ENCODE results near the gene CRPPA. TPM values are rescaled to one million over a fixed set of nuclear protein-coding genes. Genes with fewer than 3 reads are reported as not detected.

CRPPA gene
- total RNA-seq, 2 experiments from 2014 or later: 0.58 to 0.60 TPM

- CTCF ChIA-PET: interaction anchor here (1.3 to 2.3 kb wide), 4 partner anchors 10 to 224 kb away, joined by 3 to 5 read pairs (median 5); no protein-coding TSS in a partner anchor
- H3K27ac Mint-ChIP-seq: peak overlapping the region; percentile 93
- peaks cover 26% of the 10 kb centered on the region for H3K4me1 Mint-ChIP-seq
- no peaks in the 10 kb centered on the region for H3K27me3 Mint-ChIP-seq
- peaks cover 11% of the 10 kb centered on the region for H3K9me3 Mint-ChIP-seq
- POLR2A ChIA-PET: interaction anchor here (0.6 to 1.3 kb wide), 2 partner anchors 43 to 145 kb away, joined by 4 to 6 read pairs; no protein-coding TSS in a partner anchor
- no peak for DNase-seq
- H3K4me3 Mint-ChIP-seq: peak overlapping the region; percentile 84
- H3K36me3 Mint-ChIP-seq (ENCODE audit: low read depth): peaks cover 7% of the 10 kb centered on the region
Measured at GRCh38 chr7:16419859-16420258, 1.5 kb downstream of the CRPPA start.

DNA sequence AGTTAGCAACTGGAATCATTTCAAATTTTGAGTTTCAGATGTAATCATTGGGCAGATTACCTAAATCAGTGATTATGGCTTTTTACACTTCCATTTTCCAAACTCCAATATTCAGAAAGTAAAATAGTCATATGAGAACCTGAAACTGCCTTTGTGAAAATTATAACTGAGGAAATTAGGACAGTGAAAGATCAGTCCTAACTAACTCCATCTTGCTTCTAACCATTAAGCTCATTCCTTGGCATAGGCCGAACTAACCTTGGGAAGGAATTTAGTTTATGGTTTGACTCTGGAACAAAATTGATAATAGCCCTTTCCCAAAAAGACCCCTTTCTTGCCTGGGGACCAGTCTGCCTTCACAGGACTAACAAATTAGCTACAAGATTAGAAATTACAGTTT lies 2.2 kb downstream of the CRPPA start:
- Mint-ChIP-seq H3K27me3 (no peaks in the 10 kb centered on the region), H3K9me3 (peaks cover 11% of the 10 kb centered on the region), H3K4me1 (peaks cover 26% of the 10 kb centered on the region), H3K27ac (no peak overlapping the region), H3K4me3 (peak overlapping the region; percentile 41), H3K36me3 (ENCODE audit: low read depth) (peaks cover 7% of the 10 kb centered on the region)
- ChIA-PET CTCF (no interaction called here), POLR2A (no interaction called here)
- no peak for DNase-seq

DNA sequence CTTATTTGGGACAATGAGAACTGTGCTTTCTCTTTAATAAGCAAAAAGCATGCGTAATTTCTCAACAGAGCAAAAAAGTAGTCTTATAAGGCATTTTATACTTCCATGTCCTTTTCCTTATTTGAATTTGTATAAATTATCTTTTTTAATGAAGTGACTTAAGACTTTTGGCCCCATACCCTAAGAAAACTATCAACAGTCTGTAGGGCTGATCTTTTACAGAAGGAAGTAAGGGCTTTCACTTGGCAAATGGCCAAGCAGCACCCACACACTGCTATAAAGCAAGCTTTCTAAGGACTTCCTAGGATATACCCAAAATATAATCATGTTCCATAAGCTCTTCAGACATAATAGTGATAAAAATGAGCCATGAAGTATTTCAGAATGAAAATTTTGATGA lies 3.4 kb downstream of the CRPPA start:
- H3K4me3 Mint-ChIP-seq: no peak overlapping the region
- no peak overlapping the region for H3K27ac Mint-ChIP-seq
- no peaks in the 10 kb centered on the region for H3K27me3 Mint-ChIP-seq
- DNase-seq: no peak
- H3K36me3 Mint-ChIP-seq (ENCODE audit: low read depth): peaks cover 5% of the 10 kb centered on the region
- CTCF ChIA-PET: no interaction called here
- POLR2A ChIA-PET: no interaction called here
- H3K4me1 Mint-ChIP-seq: peaks cover 26% of the 10 kb centered on the region
- H3K9me3 Mint-ChIP-seq: peaks cover 11% of the 10 kb centered on the region

- Mint-ChIP-seq H3K9me3 (peaks cover 11% of the 10 kb centered on the region), H3K27ac (peak overlapping the region; percentile 26), H3K36me3 (ENCODE audit: low read depth) (peaks cover 5% of the 10 kb centered on the region), H3K4me3 (no peak overlapping the region), H3K27me3 (no peaks in the 10 kb centered on the region), H3K4me1 (peaks cover 21% of the 10 kb centered on the region)
- POLR2A ChIA-PET: no interaction called here
- CTCF ChIA-PET: interaction anchor here (0.7 kb wide), 1 partner anchor 76 kb away, joined by 3 read pairs; no protein-coding TSS in a partner anchor
- DNase-seq: no peak
Measured at GRCh38 chr7:16416289-16417282, 4.8 kb downstream of the CRPPA start.

DNA sequence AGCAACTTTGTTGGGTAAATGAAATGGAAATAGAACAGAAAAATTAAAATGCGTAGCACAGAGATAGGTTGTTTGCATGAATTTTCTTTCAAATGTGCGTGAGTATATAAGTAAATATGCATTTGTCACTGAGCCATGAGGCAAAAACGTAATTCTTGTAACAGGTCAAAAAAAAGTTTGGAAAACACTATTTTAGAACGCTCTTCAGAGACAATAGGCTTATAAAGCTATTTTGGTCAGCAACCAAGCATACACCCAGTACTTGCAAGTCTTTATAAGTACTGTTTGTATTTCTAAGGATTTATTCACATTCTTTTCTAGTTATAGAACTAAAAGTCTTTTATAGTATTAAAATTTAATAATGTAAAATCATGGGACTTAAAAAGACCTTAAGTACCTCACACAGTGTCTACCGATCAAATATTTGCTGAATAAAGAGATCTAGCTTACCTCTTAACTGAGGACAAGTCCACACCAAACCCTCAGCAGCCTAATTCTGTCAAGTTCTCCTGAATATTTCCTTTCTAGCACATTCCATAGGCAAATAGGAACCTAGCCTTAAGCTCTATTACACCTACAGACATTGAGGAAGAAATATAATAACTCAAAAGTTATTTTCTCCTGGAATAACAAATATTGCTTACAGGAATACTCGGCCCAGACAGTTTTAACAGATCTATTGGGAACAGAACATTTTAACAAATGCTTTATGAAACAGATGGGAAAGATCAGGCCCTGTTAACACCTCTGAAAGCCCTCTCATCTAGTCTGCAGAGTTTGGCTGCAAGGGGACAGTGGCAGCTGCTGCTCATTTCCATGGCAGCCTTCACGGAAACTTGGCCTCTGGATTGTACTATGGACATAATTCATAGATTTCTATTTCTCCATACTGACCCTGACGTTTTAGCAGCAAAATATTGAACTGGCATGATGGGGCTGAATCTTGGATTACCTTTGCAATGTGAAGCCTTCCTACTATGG lies 8.8 kb downstream of the CRPPA start:
- no peak overlapping the region for H3K4me3 Mint-ChIP-seq
- H3K27me3 Mint-ChIP-seq: no peaks in the 10 kb centered on the region
- peaks cover 5% of the 10 kb centered on the region for H3K4me1 Mint-ChIP-seq
- ChIA-PET CTCF (no interaction called here), POLR2A (interaction anchor here (0.6 kb wide), 1 partner anchor 1145 kb away, joined by 3 read pairs; no protein-coding TSS in a partner anchor)
- DNase-seq: no peak
- no peaks in the 10 kb centered on the region for H3K36me3 Mint-ChIP-seq (ENCODE audit: low read depth)
- H3K9me3 Mint-ChIP-seq: peaks cover 5% of the 10 kb centered on the region
- no peak overlapping the region for H3K27ac Mint-ChIP-seq

GRCh38 chr7:16411391-16411790 lies 9.9 kb downstream of the CRPPA start:
- Mint-ChIP-seq H3K36me3 (ENCODE audit: low read depth) (no peaks in the 10 kb centered on the region), H3K9me3 (no peaks in the 10 kb centered on the region), H3K4me3 (no peak overlapping the region), H3K4me1 (no peaks in the 10 kb centered on the region), H3K27me3 (no peaks in the 10 kb centered on the region), H3K27ac (no peak overlapping the region)
- POLR2A ChIA-PET: no interaction called here
- no peak for DNase-seq
- CTCF ChIA-PET: no interaction called here

- CTCF ChIA-PET: interaction anchor here (0.7 to 1.0 kb wide), 2 partner anchors 11 to 134 kb away, joined by 3 to 5 read pairs; partner anchors contain the start of gene CRPPA
- no peak overlapping the region for H3K4me3 Mint-ChIP-seq
- POLR2A ChIA-PET: no interaction called here
Measured at GRCh38 chr7:16409777-16410176, 11.6 kb downstream of the CRPPA start.

DNA sequence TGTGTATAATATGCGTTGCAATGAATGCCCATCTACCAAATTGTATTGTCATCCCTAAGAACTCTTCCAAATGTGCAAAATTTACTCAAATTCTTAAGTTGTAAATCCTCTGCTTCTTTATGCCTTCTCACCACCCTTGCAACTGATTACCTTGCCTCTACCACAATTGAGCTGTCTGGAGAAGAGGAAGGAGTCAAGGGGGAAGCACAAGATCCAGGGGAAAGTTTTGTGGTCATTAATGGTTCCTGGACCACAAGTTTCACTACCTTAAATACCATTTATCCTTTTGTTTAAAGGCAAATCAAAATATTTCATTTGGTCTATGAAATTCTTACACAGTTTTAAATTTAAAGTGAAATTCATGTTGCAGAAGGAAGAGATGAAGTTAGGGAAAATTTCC lies 16.7 kb downstream of the CRPPA start:
- Mint-ChIP-seq H3K36me3 (ENCODE audit: low read depth) (peaks cover 7% of the 10 kb centered on the region), H3K4me1 (no peaks in the 10 kb centered on the region), H3K27me3 (no peaks in the 10 kb centered on the region), H3K9me3 (peaks cover 22% of the 10 kb centered on the region), H3K4me3 (no peak overlapping the region), H3K27ac (no peak overlapping the region)
- DNase-seq: no peak
- POLR2A ChIA-PET: no interaction called here
- CTCF ChIA-PET: no interaction called here

More at GRCh38 chr7:16409777-16410176, 11.6 kb downstream of the CRPPA start:
- Mint-ChIP-seq H3K36me3 (ENCODE audit: low read depth) (no peaks in the 10 kb centered on the region), H3K4me1 (no peaks in the 10 kb centered on the region), H3K9me3 (no peaks in the 10 kb centered on the region), H3K27ac (no peak overlapping the region), H3K27me3 (no peaks in the 10 kb centered on the region)
- DNase-seq: no peak

DNA sequence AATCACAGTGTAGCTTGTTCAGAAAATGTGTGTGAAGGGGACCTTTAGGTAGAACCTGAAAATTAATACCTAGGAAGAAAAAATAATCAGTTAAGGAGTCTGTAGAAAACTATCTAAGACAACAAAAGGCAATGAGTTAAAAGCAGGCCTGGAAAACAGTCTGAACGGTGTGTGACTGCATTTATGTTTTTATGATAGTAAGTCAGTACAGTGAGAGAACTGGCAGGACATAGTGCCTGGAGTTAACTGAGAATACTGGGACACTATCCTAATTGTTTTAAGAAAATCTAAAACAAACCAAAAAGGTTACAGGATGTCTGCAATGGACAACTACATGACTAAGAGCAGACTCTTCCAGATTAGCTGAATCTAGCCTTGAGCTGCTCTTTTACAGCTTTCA lies 17.9 kb downstream of the CRPPA start:
- H3K27ac Mint-ChIP-seq: no peak overlapping the region
- no peak overlapping the region for H3K4me3 Mint-ChIP-seq
- peaks cover 7% of the 10 kb centered on the region for H3K36me3 Mint-ChIP-seq (ENCODE audit: low read depth)
- H3K4me1 Mint-ChIP-seq: no peaks in the 10 kb centered on the region
- H3K9me3 Mint-ChIP-seq: peaks cover 26% of the 10 kb centered on the region
- ChIA-PET POLR2A (no interaction called here), CTCF (no interaction called here)
- H3K27me3 Mint-ChIP-seq: no peaks in the 10 kb centered on the region
- DNase-seq: no peak

DNA sequence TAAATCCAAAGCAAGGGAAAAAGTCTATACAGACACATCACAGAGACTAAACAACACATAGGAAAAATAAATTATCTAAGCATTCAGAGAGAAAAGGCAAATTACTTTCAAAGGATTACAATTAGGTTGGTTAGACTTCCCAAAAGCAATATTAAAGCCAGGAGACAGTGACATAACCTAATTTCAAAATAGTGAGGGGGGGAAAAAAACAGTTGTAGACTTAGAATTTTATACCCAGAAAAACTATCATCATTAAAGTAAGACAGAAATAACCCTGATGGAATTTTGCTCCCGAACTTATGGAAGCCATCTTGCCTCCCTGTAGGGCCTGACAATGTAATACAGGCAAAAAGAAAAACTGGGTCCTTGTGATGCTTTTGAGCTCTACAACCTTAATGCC lies 18.4 kb downstream of the CRPPA start:
- Mint-ChIP-seq H3K4me3 (no peak overlapping the region), H3K4me1 (no peaks in the 10 kb centered on the region), H3K27ac (no peak overlapping the region), H3K9me3 (peaks cover 29% of the 10 kb centered on the region), H3K36me3 (ENCODE audit: low read depth) (peaks cover 10% of the 10 kb centered on the region), H3K27me3 (no peaks in the 10 kb centered on the region)
- ChIA-PET POLR2A (no interaction called here), CTCF (no interaction called here)
- DNase-seq: no peak

- peaks cover 10% of the 10 kb centered on the region for H3K36me3 Mint-ChIP-seq (ENCODE audit: low read depth)
- CTCF ChIA-PET: no interaction called here
- no peaks in the 10 kb centered on the region for H3K27me3 Mint-ChIP-seq
- no peak overlapping the region for H3K4me3 Mint-ChIP-seq
- H3K27ac Mint-ChIP-seq: no peak overlapping the region
- DNase-seq: no peak
- H3K4me1 Mint-ChIP-seq: no peaks in the 10 kb centered on the region
- H3K9me3 Mint-ChIP-seq: peaks cover 32% of the 10 kb centered on the region
- POLR2A ChIA-PET: no interaction called here
Measured at GRCh38 chr7:16402091-16402490, 19.2 kb downstream of the CRPPA start.

GRCh38 chr7:16400893-16401275 lies 20.5 kb downstream of the CRPPA start:
- no peak overlapping the region for H3K4me3 Mint-ChIP-seq
- H3K36me3 Mint-ChIP-seq (ENCODE audit: low read depth): peaks cover 16% of the 10 kb centered on the region
- peaks cover 40% of the 10 kb centered on the region for H3K9me3 Mint-ChIP-seq
- no peak for DNase-seq
- POLR2A ChIA-PET: no interaction called here
- no peak overlapping the region for H3K27ac Mint-ChIP-seq
- CTCF ChIA-PET: no interaction called here
- H3K27me3 Mint-ChIP-seq: no peaks in the 10 kb centered on the region
- H3K4me1 Mint-ChIP-seq: peaks cover 3% of the 10 kb centered on the region

Measured in activated CD4-positive, alpha-beta T cell treated with anti-CD3 and anti-CD28 coated beads, Interleukin-2, amount 10 ng/mL, durations not matched to agents 7 days and 5 days (primary cell).